ENCODE data around the gene FNDC3B. TPM values are rescaled to one million over a fixed set of nuclear protein-coding genes. Genes with fewer than 3 reads are reported as not detected.
"Not testable (repeated sequence)": the region's sequence is repeated elsewhere in the genome, so short reads cannot be mapped to it uniquely, and the experiment has no call there.

Gene FNDC3B
- 10 to 100 TPM; 57.7 to 63.5 TPM for total RNA-seq
- polyA plus RNA-seq (ENCODE audit: insufficient read depth, low read depth, low replicate concordance) = 24.2 TPM
- long read RNA-seq, donor 1, full-length matches to known transcripts = 3 of 33 reads
- long read RNA-seq, donor 1, partial matches to known transcripts = 30 of 33 reads
- long read RNA-seq, donor 1, other reads (novel, unspliced or antisense) = 0 of 33 reads
- long read RNA-seq, donor 2, partial matches to known transcripts = 9 of 10 reads
- long read RNA-seq, donor 2, other reads (novel, unspliced or antisense) = 0 of 10 reads

GRCh38 chr3:172039436-172040077 lies at the start of gene FNDC3B:
TSS of gene FNDC3B (plus strand) at chr3:172039578. CDS start at chr3:172112480, 72,902 bp downstream.
- intact Hi-C loops (cut with DNase I; ENCODE audit: low total_unique reads) = no loop called here
- peak within 1 kb of the TSS; percentile 97 to 98 for H3K27ac ChIP-seq
- no peaks in the 10 kb centered on the region for H3K9me3 ChIP-seq
- peak; percentile 98 for DNase-seq
- 0% methylated on average over 28 to 59 of the region's 59 CpGs for WGBS, 2 donors
- TF ChIP-seq CTCF (IDR thresholded peaks at IDR 0.05) = no peak
- no peak for TF ChIP-seq POLR2A (IDR thresholded peaks at IDR 0.05)
- peak within 1 kb of the TSS; percentile 98 to 100 for H3K4me3 ChIP-seq
- no peaks in the 10 kb centered on the region for H3K36me3 ChIP-seq (ENCODE audit: low read depth, missing control alignments)
- no peaks in the 10 kb centered on the region for H3K27me3 ChIP-seq
- H3K4me1 ChIP-seq = peaks cover 23% of the 10 kb centered on the region

- H3K27ac ChIP-seq; H3K4me1 ChIP-seq; H3K9me3 ChIP-seq; DNase-seq; H3K4me3 ChIP-seq; H3K36me3 ChIP-seq (ENCODE audit: low read depth, missing control alignments); H3K27me3 ChIP-seq; intact Hi-C loops (cut with DNase I; ENCODE audit: low total_unique reads): not testable (repeated sequence)
- 92 to 94% methylated on average over 3 of the region's 3 CpGs for WGBS, 2 donors
Observed at GRCh38 chr3:171990239-171990638, 49.1 kb upstream of the FNDC3B start.

- TF ChIP-seq POLR2A (IDR thresholded peaks at IDR 0.05) (no peak), CTCF (IDR thresholded peaks at IDR 0.05) (no peak)
- 63 to 80% methylated on average over 3 of the region's 3 CpGs for WGBS, 2 donors
Observed at GRCh38 chr3:171991166-171991565, 48.2 kb upstream of the FNDC3B start.

GRCh38 chr3:171994646-171995428 lies 44.5 kb upstream of the FNDC3B start:
- intact Hi-C loops (cut with DNase I; ENCODE audit: low total_unique reads) = no loop called here
- TF ChIP-seq POLR2A (IDR thresholded peaks at IDR 0.05) (no peak), CTCF (IDR thresholded peaks at IDR 0.05) (no peak)
- H3K27me3 ChIP-seq = no peaks in the 10 kb centered on the region
- no peaks in the 10 kb centered on the region for H3K4me1 ChIP-seq
- no peaks in the 10 kb centered on the region for H3K36me3 ChIP-seq (ENCODE audit: low read depth, missing control alignments)
- H3K4me3 ChIP-seq = no peak overlapping the region
- no peaks in the 10 kb centered on the region for H3K9me3 ChIP-seq
- 62 to 71% methylated on average over 3 of the region's 3 CpGs for WGBS, 2 donors
- no peak overlapping the region for H3K27ac ChIP-seq
- no peak for DNase-seq

More at GRCh38 chr3:171991166-171991565, 48.2 kb upstream of the FNDC3B start:
- intact Hi-C loops (cut with DNase I; ENCODE audit: low total_unique reads) = no loop called here
- H3K27ac ChIP-seq = no peak overlapping the region
- no peak for DNase-seq
- H3K27me3 ChIP-seq = no peaks in the 10 kb centered on the region
- no peak overlapping the region for H3K4me3 ChIP-seq
- no peaks in the 10 kb centered on the region for H3K36me3 ChIP-seq (ENCODE audit: low read depth, missing control alignments)
- H3K4me1 ChIP-seq = no peaks in the 10 kb centered on the region
- H3K9me3 ChIP-seq = no peaks in the 10 kb centered on the region

DNA sequence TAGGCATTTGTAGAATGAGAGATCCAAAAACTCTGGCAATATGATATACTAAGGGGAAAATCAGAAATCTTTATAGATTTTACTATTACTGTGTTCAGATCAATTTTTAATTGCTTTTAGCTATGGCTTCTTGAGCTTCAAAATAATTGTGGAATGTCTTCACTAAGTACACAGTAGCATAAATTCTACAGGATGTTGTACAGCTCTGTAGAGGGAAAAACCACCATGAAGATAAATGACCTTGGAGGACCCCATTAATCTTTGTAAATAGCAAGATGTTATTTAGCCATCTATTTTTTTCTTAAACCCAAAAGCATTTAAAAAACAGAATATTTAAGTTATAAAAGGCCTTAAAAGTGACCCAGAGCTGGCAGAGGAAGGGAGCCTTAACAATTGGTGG lies 43.9 kb upstream of the FNDC3B start:
- H3K27me3 ChIP-seq = no peaks in the 10 kb centered on the region
- no peaks in the 10 kb centered on the region for H3K9me3 ChIP-seq
- intact Hi-C loops (cut with DNase I; ENCODE audit: low total_unique reads) = no loop called here
- no peak for DNase-seq
- no peaks in the 10 kb centered on the region for H3K4me1 ChIP-seq
- no peaks in the 10 kb centered on the region for H3K36me3 ChIP-seq (ENCODE audit: low read depth, missing control alignments)
- H3K4me3 ChIP-seq = no peak overlapping the region
- no peak overlapping the region for H3K27ac ChIP-seq
- no peak for TF ChIP-seq CTCF (IDR thresholded peaks at IDR 0.05)

All from testis (tissue), 5 donors.